T-helper 1 cell (primary cell): ENCODE results near the gene RANBP17.

ENCODE experiments used
- DNase-seq, 5 donors: peaks; one replicate each; pipeline ENCODE4 v3.0.0-alpha.2; 2012 to 2020

RANBP17 gene

GRCh38 chr5:171323007-171323406 is 461.2 kb downstream of the RANBP17 start:
- no peak for DNase-seq

GRCh38 chr5:171323806-171324632 is 462.2 kb downstream of the RANBP17 start:
- DNase-seq: no peak

DNA sequence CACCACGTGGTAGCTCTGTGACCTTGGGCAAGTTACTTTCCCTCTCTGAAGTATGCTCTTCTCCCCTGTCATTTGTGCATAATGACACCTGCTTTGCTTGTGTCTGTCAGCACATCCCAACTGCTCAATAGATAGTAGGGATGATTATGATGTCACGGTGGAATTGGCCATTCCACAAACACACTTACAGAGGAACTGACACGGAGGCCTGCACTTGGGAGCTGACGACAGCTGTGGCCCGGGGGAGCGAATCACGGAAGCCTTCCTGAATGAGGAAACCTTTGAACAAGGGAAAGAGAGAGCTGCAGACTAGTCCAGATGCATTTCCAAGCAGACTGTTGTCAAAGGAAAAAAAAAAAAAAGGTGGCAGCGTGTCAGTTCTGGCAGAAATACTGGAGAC is 468.2 kb downstream of the RANBP17 start:
- DNase-seq: no peak

GRCh38 chr5:171335616-171336015 is 473.8 kb downstream of the RANBP17 start:
- no peak for DNase-seq

GRCh38 chr5:171336521-171337209 is 474.8 kb downstream of the RANBP17 start:
- DNase-seq: no peak

DNA sequence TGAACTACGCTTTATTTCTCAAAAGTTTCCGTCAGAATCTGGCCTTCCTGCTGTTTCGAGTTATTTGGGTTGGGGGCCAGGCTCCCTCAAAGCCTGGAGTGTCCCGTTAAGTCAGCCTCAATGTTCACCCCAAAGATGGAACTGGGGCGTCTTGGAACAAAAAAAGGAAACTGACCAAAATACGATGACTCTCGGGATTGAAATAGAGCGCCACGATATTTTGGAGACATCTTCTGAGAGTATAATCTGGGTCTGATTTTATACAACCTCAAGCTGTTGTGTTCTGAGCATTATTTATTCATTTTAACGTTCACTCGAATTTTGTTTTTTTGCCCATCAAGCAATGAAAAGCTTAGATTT is 475.4 kb downstream of the RANBP17 start:
- no peak for DNase-seq

DNA sequence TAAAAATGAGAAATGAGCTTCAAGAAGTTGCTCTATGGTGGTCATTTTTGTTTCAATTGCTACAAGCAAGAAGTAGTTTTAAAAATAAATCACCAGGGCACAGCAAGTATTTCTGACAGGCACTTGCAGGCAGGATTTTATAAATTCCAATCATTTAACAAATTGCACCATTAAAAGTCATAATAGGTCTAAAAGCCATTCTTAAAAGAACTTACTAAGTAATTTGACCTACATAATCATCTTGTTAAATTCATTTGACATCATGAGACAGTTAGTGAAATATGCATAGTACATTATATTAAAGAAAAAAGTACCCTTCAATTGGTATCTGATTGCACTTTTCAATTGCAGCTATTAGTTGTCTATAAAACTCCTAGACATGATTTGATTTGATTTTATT is 478.2 kb downstream of the RANBP17 start:
- no peak for DNase-seq

DNA sequence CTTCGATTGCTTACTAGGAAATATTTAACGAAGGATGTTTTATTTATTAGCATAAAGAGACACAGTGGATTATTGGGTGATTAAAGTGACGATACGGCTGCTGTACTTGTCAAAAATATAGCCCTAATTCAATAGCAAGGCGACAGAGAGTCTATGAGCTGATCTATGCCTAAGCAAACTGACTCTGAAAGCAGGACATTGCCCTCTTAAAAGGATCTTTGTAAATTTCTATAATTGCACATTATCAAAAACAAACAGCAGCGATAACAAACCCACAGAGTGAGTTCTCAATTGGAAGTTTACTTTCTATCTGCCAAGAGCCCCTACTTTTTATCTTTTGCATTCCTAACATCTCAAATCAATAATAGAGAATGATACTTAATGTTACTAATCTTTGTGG is 478.7 kb downstream of the RANBP17 start:
- DNase-seq: no peak

GRCh38 chr5:171342362-171343111 is 480.7 kb downstream of the RANBP17 start:
- DNase-seq: peak in 2 of 5 donors; percentile 13 to 38

DNA sequence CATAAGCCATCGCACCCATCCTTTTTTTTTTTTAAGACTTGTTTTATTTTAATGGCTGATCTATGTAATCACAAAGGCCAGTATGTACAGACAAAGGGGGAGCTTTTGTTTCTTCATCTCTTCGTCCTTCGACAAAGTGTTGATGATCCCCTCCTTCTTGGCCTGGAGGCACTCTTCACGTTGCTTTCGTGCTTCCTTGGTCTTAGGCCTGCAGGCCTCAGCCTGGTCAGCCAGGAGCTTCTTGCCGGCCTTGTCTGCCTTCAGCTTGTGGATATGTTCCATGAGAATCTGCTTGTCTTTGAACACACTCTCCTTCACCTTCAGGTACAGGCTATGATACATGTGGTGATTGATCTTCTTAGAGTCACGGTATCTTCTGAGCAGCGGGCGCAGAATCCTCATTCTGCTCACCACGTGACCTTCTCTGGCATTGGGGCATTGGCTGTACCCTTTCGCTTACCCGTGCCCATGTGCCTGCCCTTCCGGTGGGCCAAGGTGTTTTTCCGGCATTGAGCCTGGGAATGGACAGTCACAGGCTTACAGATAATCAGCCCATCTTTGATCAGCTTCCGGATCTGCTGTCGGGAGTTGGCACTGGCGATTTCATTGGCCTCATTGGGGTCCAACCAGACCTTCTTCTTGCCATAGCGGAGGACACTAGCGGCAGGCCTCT is 483.3 kb downstream of the RANBP17 start:
- no peak for DNase-seq
